Measurements from ENCODE around the gene AREL1.

AREL1 gene

GRCh38 chr14:74697543-74697942, 15.3 kb downstream of the AREL1 start:
- DNase-seq (ENCODE audit: low spot score) = no peak

- no peak for DNase-seq (ENCODE audit: low spot score)
Measured at GRCh38 chr14:74697011-74697410, 15.9 kb downstream of the AREL1 start.

GRCh38 chr14:74695406-74695805, 17.5 kb downstream of the AREL1 start:
- DNase-seq (ENCODE audit: low spot score) = no peak

GRCh38 chr14:74693191-74693590, 19.7 kb downstream of the AREL1 start:
- no peak for DNase-seq (ENCODE audit: low spot score)

- DNase-seq (ENCODE audit: low spot score) = no peak
Measured at GRCh38 chr14:74691456-74691855, 21.4 kb downstream of the AREL1 start.

- peak; percentile 75 for DNase-seq (ENCODE audit: low spot score)
Measured at GRCh38 chr14:74685921-74686678, 26.8 kb downstream of the AREL1 start.

GRCh38 chr14:74685056-74685455, 27.8 kb downstream of the AREL1 start:
- no peak for DNase-seq (ENCODE audit: low spot score)

- no peak for DNase-seq (ENCODE audit: low spot score)
Measured at GRCh38 chr14:74684434-74684833, 28.4 kb downstream of the AREL1 start.

GRCh38 chr14:74683406-74683805, 29.5 kb downstream of the AREL1 start:
- DNase-seq (ENCODE audit: low spot score) = no peak

GRCh38 chr14:74682169-74682952, 30.5 kb downstream of the AREL1 start:
- no peak for DNase-seq (ENCODE audit: low spot score)

GRCh38 chr14:74675219-74675618, 37.7 kb downstream of the AREL1 start:
- DNase-seq (ENCODE audit: low spot score) = no peak

- no peak for DNase-seq (ENCODE audit: low spot score)
Measured at GRCh38 chr14:74673768-74674167, 39.1 kb downstream of the AREL1 start.

GRCh38 chr14:74671789-74672188, 41.1 kb downstream of the AREL1 start:
- DNase-seq (ENCODE audit: low spot score) = no peak

- DNase-seq (ENCODE audit: low spot score) = no peak
Measured at GRCh38 chr14:74670726-74671411, 42.0 kb downstream of the AREL1 start.

GRCh38 chr14:74669846-74670245, 43.0 kb downstream of the AREL1 start:
- DNase-seq (ENCODE audit: low spot score) = no peak

- DNase-seq (ENCODE audit: low spot score) = no peak
Measured at GRCh38 chr14:74669256-74669655, 43.6 kb downstream of the AREL1 start.

GRCh38 chr14:74667758-74668157, 45.1 kb downstream of the AREL1 start:
- no peak for DNase-seq (ENCODE audit: low spot score)

- DNase-seq (ENCODE audit: low spot score) = no peak
Measured at GRCh38 chr14:74664717-74665116, 48.2 kb downstream of the AREL1 start.

- DNase-seq (ENCODE audit: low spot score) = no peak
Measured at GRCh38 chr14:74663884-74664283, 49.0 kb downstream of the AREL1 start.

GRCh38 chr14:74661726-74662450, 51.0 kb downstream of the AREL1 start:
- DNase-seq (ENCODE audit: low spot score) = no peak

- DNase-seq (ENCODE audit: low spot score) = no peak
Measured at GRCh38 chr14:74660863-74661262, 52.0 kb downstream of the AREL1 start.

GRCh38 chr14:74660167-74660566, 52.7 kb downstream of the AREL1 start:
- DNase-seq (ENCODE audit: low spot score) = no peak
